Gastroesophageal sphincter (tissue), 4 donors: ENCODE measurements around the gene BAIAP2. TPM values are rescaled to one million over a fixed set of nuclear protein-coding genes. Genes with fewer than 3 reads are reported as not detected.

Experiments used
- ATAC-seq: fragments of 150-250 bp; one replicate; pipeline ENCODE4 v1.9.1; 2016; ENCODE audit warnings: mild to moderate bottlenecking, moderate library complexity
- H3K27ac ChIP-seq, 4 donors: fragments of 200-600 bp; sonication (generic) in 3 of 4; 1 replicate in 3 of 4; 2 replicates in 1 of 4; pipeline ENCODE4 v1.5.1; 2016 to 2019
- H3K27me3 ChIP-seq: fragments of 200-600 bp; sonication (generic); one replicate; pipeline ENCODE4 v1.5.1; 2019
- H3K36me3 ChIP-seq, 2 donors: fragments of 200-600 bp; sonication (generic); one replicate each; pipeline ENCODE4 v1.5.1; 2019; ENCODE audit warnings: control low read depth in 1 of 2
- H3K4me1 ChIP-seq, 3 donors: fragments of 200-600 bp; sonication (generic); 1 replicate in 2 of 3; 2 replicates in 1 of 3; pipeline ENCODE4 v1.5.1; 2016 to 2019; ENCODE audit warnings: control low read depth in 2 of 3
- H3K4me3 ChIP-seq, 2 donors: fragments of 200-600 bp; sonication (generic); one replicate each; pipeline ENCODE4 v1.5.1; 2019; ENCODE audit warnings: mild to moderate bottlenecking in 1 of 2, moderate library complexity in 1 of 2
- H3K9me3 ChIP-seq, 3 donors: fragments of 200-600 bp; sonication (generic); one replicate each; pipeline ENCODE4 v1.5.1; 2017 to 2019; ENCODE audit warnings: control low read depth in 2 of 3
- EP300 ChIP-seq: sonication (generic); formaldehyde crosslinking; IDR thresholded peaks from one replicate; pipeline ENCODE4 v1.6.1; 2017; ENCODE audit warnings: antibody characterized with exemption, mild to moderate bottlenecking
- POLR2A ChIP-seq, 2 donors: fragments of 450-650 bp; IDR thresholded peaks; one replicate each; pipeline ENCODE4 v1.6.1; 2017; ENCODE audit warnings: antibody characterized with exemption in 2 of 2, mild to moderate bottlenecking in 2 of 2, moderate library complexity in 1 of 2
- POLR2AphosphoS5 ChIP-seq: sonication (generic); formaldehyde crosslinking; IDR thresholded peaks from one replicate; pipeline ENCODE4 v1.6.1; 2017; ENCODE audit warnings: antibody characterized with exemption
- WGBS, 2 donors: methylation state at CpG; one replicate each; pipeline ENCODE4 v1.1.5; 2018; ENCODE audit warnings: low coverage in 1 of 2; 5-methylcytosine and 5-hydroxymethylcytosine counted together
- total RNA-seq, 4 donors: library from RNA; depleted of rRNA; stranded (reverse); fragments of >200 nt; gene quantifications; one replicate each; pipeline ENCODE4 v1.1.0, GENCODE V29; 2016
- TF ChIP-seq, protein P1 (sequence below), 4 experiments: fragments of 200-600 bp in 2 of 4; fragments of 450-650 bp in 2 of 4; sonication (generic) in 1 of 4; IDR thresholded peaks; one replicate each; pipeline ENCODE4 v1.5.1; 2017 to 2019; ENCODE audit warnings: antibody characterized with exemption in 4 of 4, mild to moderate bottlenecking in 2 of 4, moderate library complexity in 2 of 4

Gene BAIAP2
- total RNA-seq, 4 donors from 2014 or later, result 32.7 to 54.9 (median 40.6) TPM

DNA sequence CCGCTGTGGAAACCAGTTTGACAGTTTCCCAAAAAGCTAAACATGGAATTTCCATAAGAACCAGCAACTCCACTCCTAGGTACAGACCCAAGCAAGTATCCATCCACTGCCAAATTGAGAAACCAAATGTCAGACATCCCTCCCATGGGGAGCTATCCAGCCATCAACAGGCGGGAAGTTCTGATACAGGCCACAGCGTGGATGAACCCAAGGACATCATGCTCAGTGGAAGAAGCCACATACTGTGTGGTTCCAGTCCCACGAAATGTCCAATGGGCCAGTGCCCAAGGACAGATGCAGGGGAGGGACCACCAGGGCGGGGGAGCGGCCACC, 12.6 kb upstream of the BAIAP2 start:
- no peaks in the 10 kb centered on the region for H3K9me3 ChIP-seq
- 96% methylated on average over 3 of the region's 6 CpGs; no CpG with 5 or more reads in 1 of the 2 donors for WGBS, 2 donors
- no peak for TF ChIP-seq EP300
- TF ChIP-seq, protein P1, sequence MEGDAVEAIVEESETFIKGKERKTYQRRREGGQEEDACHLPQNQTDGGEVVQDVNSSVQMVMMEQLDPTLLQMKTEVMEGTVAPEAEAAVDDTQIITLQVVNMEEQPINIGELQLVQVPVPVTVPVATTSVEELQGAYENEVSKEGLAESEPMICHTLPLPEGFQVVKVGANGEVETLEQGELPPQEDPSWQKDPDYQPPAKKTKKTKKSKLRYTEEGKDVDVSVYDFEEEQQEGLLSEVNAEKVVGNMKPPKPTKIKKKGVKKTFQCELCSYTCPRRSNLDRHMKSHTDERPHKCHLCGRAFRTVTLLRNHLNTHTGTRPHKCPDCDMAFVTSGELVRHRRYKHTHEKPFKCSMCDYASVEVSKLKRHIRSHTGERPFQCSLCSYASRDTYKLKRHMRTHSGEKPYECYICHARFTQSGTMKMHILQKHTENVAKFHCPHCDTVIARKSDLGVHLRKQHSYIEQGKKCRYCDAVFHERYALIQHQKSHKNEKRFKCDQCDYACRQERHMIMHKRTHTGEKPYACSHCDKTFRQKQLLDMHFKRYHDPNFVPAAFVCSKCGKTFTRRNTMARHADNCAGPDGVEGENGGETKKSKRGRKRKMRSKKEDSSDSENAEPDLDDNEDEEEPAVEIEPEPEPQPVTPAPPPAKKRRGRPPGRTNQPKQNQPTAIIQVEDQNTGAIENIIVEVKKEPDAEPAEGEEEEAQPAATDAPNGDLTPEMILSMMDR (IDR thresholded peaks at IDR 0.05), result no peak
- TF ChIP-seq POLR2AphosphoS5, result no peak
- TF ChIP-seq POLR2A (IDR thresholded peaks at IDR 0.05), result no peak
- H3K4me3 ChIP-seq, result no peak overlapping the region
- H3K4me1 ChIP-seq, result peaks cover 0 to 89% (median 41%) of the 10 kb centered on the region in 3 donors
- no peak overlapping the region for H3K27ac ChIP-seq
- no peak for ATAC-seq
- peaks cover 9% of the 10 kb centered on the region for H3K27me3 ChIP-seq
- H3K36me3 ChIP-seq, result no peaks in the 10 kb centered on the region

DNA sequence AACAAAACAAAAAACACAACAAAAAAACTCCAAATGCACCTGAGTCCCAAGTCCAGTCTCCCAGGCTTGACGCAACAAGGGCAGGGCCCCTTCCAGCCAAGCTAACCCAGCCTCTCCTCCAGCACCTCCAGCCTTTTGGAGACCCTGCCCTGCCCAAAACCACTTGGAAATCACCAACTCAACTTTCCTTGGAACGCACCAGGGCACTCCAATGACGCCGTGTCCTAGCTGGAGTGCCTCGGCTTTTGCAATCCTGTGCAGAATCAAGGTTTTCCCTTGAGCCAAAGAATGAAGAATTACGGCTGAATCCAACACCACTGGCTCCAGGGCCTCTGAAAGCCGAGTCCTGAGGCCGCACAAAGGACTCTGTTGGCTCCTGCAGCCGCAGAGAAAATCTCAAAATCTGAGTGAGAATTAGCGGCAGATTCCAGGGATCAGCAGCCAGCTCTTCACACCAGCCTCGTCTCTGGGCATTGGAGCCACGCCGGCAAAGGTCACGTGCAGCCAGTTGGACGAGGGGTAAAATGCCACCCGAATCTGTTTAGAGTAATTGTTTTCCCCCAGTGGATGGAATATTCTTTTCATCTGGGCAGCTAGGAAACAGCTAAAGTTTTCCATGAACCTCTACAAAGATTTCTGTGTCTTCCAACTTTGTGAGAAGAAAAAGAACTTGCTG, 9.7 kb upstream of the BAIAP2 start:
- H3K27ac ChIP-seq, result peak overlapping the region in 2 of 4 donors; percentile 70 to 74

DNA sequence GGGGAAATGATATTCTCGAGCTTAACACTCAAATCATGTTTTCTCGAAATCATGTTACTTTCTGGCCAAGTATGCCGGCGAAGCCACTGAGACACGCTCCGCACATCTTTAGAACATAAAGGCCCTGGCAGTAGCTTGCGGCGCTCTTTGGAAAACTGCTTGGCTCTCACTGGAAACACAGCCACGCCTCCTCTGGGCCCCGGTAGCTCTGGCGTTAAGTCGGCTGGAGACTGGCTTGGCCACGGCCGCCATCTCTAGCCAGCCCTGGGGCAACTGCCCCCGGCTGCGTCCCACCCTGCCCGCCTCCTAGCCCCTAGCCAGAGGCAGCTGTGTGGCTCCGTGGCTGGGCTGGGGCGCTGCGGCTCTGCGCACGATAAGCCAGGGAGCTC, 9.2 kb upstream of the BAIAP2 start:
- H3K27me3 ChIP-seq, result peaks cover 37% of the 10 kb centered on the region
- no peak for ATAC-seq
- TF ChIP-seq POLR2A (IDR thresholded peaks at IDR 0.05), result no peak
- TF ChIP-seq POLR2AphosphoS5, result no peak
- peak overlapping the region in 3 of 4 donors; percentile 63 to 74 (median 70) for H3K27ac ChIP-seq
- H3K9me3 ChIP-seq, result no peaks in the 10 kb centered on the region
- 60 to 64% methylated on average over 2 to 7 of the region's 22 CpGs for WGBS, 2 donors
- peaks cover 0 to 68% (median 31%) of the 10 kb centered on the region in 3 donors for H3K4me1 ChIP-seq
- peaks cover 0 to 2% of the 10 kb centered on the region in 2 donors for H3K36me3 ChIP-seq
- H3K4me3 ChIP-seq, result no peak overlapping the region

More for the DNA sequence above, 9.7 kb upstream of the BAIAP2 start:
- no peak overlapping the region for H3K4me3 ChIP-seq
- 62 to 92% methylated on average over 6 of the region's 16 CpGs for WGBS, 2 donors
- no peaks in the 10 kb centered on the region for H3K36me3 ChIP-seq
- no peaks in the 10 kb centered on the region for H3K9me3 ChIP-seq
- H3K27me3 ChIP-seq, result peaks cover 31% of the 10 kb centered on the region
- ATAC-seq, result peak; percentile 16
- no peak for TF ChIP-seq EP300
- TF ChIP-seq, protein P1 (IDR thresholded peaks at IDR 0.05), result no peak
- H3K4me1 ChIP-seq, result peaks cover 0 to 74% (median 34%) of the 10 kb centered on the region in 3 donors

DNA sequence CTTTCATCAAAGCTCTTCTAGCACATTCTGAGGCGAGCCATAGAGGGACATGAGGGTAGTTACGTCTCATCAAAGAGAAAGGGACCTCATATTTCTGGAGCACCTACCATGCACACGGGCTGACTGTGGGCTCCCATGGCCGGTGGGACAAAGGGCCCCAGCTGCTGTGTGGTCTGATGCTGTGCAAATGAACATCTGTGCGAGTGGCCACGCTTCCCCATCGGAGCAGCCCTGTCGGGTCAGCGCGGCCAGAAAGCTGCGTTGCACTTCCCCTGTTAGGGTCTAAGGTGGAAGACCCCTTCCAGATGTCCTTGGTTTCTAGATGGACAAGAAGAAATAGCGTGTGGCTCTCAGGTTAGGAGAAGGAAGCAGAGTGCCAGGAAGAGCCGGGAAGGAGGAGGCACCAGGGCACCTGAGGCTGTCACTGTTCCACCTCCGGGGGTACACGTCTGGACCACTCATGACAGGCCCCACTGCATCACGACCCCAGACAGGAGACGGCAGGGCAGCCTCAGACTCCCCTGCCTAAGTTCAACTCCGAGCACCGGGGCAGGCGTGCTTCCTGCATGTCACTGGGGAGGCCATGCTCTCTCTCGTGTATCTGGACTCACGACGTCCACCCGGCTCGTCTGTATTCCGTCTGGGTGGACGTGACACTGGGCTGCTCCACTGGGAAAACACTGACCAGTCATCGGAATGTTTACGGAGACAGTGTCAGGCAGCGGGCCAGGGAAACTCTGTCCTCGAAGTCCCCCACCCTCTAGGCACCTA, 8.5 kb upstream of the BAIAP2 start:
- H3K4me1 ChIP-seq, result peaks cover 0 to 61% (median 24%) of the 10 kb centered on the region in 3 donors
- no peak for ATAC-seq
- H3K4me3 ChIP-seq, result peak overlapping the region in 1 of 2 donors; percentile 13
- peaks cover 0 to 9% of the 10 kb centered on the region in 2 donors for H3K36me3 ChIP-seq
- H3K27ac ChIP-seq, result peak overlapping the region in 3 of 4 donors; percentile 63 to 74 (median 70)
- TF ChIP-seq POLR2AphosphoS5, result peak; percentile 23
- TF ChIP-seq, protein P1 (IDR thresholded peaks at IDR 0.05), result no peak
- no peak for TF ChIP-seq EP300
- TF ChIP-seq POLR2A (IDR thresholded peaks at IDR 0.05), result no peak
- peaks cover 38% of the 10 kb centered on the region for H3K27me3 ChIP-seq
- H3K9me3 ChIP-seq, result no peaks in the 10 kb centered on the region
- WGBS, 2 donors, result 33 to 53% methylated on average over 2 to 3 of the region's 31 CpGs

DNA sequence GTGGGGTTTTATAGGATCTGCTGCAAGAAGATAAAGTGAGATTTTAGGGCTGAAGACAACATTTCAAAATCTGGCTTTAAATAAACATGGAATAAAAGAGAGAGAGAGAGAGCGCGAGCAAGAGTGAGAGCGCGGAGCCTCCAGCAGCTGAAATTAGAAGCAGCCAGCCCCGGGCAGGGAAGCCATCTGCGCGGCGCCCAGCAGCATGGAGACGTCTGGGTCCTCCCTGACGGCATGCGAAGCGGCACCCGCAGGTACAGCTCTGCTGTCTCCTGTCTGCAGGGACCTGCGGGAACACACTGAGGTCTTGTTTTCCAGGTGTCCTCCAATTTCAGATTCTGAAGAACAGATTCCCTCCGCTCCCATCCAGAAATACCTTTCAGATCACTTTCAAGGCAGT, 7.9 kb upstream of the BAIAP2 start:
- WGBS, 2 donors, result 34 to 100% methylated on average over 1 to 14 of the region's 15 CpGs
- Histone ChIP-seq H3K4me1 (peaks cover 0 to 55% (median 23%) of the 10 kb centered on the region in 3 donors), H3K36me3 (peaks cover 0 to 15% of the 10 kb centered on the region in 2 donors), H3K4me3 (peak overlapping the region in 1 of 2 donors; percentile 13), H3K9me3 (no peaks in the 10 kb centered on the region), H3K27ac (peak overlapping the region in 2 of 4 donors; percentile 35 to 63), H3K27me3 (peaks cover 38% of the 10 kb centered on the region)
- TF ChIP-seq POLR2A (IDR thresholded peaks at IDR 0.05) (no peak), POLR2AphosphoS5 (peak; percentile 0)
- no peak for ATAC-seq
